ENCODE data around the gene CCDC148.

Gene CCDC148

GRCh38 chr2:158174956-158175355, 281.6 kb downstream of the CCDC148 start:
- no peak for TF ChIP-seq PRDM1 (tag by site-specific recombination; IDR thresholded peaks at IDR 0.05)
- TF ChIP-seq, protein P1, sequence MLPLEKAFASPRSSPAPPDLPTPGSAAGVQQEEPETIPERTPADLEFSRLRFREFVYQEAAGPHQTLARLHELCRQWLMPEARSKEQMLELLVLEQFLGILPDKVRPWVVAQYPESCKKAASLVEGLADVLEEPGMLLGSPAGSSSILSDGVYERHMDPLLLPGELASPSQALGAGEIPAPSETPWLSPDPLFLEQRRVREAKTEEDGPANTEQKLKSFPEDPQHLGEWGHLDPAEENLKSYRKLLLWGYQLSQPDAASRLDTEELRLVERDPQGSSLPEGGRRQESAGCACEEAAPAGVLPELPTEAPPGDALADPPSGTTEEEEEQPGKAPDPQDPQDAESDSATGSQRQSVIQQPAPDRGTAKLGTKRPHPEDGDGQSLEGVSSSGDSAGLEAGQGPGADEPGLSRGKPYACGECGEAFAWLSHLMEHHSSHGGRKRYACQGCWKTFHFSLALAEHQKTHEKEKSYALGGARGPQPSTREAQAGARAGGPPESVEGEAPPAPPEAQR (tag by site-specific recombination; IDR thresholded peaks at IDR 0.05) = no peak
- TF ChIP-seq SP3 (tag by site-specific recombination; IDR thresholded peaks at IDR 0.05) = no peak
- TF ChIP-seq ZNF19 (tag by site-specific recombination; IDR thresholded peaks at IDR 0.05; ENCODE audit: low read depth) = no peak
- TF ChIP-seq ZBTB8A (tag by site-specific recombination; IDR thresholded peaks at IDR 0.05) = no peak
- no peak for TF ChIP-seq IKZF3 (tag by site-specific recombination; IDR thresholded peaks at IDR 0.05)
- no peak for TF ChIP-seq ZNF2 (tag by site-specific recombination; IDR thresholded peaks at IDR 0.05)
- no peak for TF ChIP-seq ZNF169 (tag by site-specific recombination; IDR thresholded peaks at IDR 0.05)
- no peak for TF ChIP-seq ZNF214 (tag by site-specific recombination; IDR thresholded peaks at IDR 0.05; ENCODE audit: borderline replicate concordance)
- no peak for TF ChIP-seq ZFP37 (tag by site-specific recombination; IDR thresholded peaks at IDR 0.05)
- TF ChIP-seq, protein P2, sequence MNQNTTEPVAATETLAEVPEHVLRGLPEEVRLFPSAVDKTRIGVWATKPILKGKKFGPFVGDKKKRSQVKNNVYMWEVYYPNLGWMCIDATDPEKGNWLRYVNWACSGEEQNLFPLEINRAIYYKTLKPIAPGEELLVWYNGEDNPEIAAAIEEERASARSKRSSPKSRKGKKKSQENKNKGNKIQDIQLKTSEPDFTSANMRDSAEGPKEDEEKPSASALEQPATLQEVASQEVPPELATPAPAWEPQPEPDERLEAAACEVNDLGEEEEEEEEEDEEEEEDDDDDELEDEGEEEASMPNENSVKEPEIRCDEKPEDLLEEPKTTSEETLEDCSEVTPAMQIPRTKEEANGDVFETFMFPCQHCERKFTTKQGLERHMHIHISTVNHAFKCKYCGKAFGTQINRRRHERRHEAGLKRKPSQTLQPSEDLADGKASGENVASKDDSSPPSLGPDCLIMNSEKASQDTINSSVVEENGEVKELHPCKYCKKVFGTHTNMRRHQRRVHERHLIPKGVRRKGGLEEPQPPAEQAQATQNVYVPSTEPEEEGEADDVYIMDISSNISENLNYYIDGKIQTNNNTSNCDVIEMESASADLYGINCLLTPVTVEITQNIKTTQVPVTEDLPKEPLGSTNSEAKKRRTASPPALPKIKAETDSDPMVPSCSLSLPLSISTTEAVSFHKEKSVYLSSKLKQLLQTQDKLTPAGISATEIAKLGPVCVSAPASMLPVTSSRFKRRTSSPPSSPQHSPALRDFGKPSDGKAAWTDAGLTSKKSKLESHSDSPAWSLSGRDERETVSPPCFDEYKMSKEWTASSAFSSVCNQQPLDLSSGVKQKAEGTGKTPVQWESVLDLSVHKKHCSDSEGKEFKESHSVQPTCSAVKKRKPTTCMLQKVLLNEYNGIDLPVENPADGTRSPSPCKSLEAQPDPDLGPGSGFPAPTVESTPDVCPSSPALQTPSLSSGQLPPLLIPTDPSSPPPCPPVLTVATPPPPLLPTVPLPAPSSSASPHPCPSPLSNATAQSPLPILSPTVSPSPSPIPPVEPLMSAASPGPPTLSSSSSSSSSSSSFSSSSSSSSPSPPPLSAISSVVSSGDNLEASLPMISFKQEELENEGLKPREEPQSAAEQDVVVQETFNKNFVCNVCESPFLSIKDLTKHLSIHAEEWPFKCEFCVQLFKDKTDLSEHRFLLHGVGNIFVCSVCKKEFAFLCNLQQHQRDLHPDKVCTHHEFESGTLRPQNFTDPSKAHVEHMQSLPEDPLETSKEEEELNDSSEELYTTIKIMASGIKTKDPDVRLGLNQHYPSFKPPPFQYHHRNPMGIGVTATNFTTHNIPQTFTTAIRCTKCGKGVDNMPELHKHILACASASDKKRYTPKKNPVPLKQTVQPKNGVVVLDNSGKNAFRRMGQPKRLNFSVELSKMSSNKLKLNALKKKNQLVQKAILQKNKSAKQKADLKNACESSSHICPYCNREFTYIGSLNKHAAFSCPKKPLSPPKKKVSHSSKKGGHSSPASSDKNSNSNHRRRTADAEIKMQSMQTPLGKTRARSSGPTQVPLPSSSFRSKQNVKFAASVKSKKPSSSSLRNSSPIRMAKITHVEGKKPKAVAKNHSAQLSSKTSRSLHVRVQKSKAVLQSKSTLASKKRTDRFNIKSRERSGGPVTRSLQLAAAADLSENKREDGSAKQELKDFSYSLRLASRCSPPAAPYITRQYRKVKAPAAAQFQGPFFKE (tag by site-specific recombination; IDR thresholded peaks at IDR 0.05; ENCODE audit: borderline replicate concordance) = no peak
- TF ChIP-seq, protein P3, sequence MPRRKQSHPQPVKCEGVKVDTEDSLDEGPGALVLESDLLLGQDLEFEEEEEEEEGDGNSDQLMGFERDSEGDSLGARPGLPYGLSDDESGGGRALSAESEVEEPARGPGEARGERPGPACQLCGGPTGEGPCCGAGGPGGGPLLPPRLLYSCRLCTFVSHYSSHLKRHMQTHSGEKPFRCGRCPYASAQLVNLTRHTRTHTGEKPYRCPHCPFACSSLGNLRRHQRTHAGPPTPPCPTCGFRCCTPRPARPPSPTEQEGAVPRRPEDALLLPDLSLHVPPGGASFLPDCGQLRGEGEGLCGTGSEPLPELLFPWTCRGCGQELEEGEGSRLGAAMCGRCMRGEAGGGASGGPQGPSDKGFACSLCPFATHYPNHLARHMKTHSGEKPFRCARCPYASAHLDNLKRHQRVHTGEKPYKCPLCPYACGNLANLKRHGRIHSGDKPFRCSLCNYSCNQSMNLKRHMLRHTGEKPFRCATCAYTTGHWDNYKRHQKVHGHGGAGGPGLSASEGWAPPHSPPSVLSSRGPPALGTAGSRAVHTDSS (tag by site-specific recombination; IDR thresholded peaks at IDR 0.05) = no peak
- no peak for TF ChIP-seq GLI4 (tag by site-specific recombination; IDR thresholded peaks at IDR 0.05)
- TF ChIP-seq, protein P4, sequence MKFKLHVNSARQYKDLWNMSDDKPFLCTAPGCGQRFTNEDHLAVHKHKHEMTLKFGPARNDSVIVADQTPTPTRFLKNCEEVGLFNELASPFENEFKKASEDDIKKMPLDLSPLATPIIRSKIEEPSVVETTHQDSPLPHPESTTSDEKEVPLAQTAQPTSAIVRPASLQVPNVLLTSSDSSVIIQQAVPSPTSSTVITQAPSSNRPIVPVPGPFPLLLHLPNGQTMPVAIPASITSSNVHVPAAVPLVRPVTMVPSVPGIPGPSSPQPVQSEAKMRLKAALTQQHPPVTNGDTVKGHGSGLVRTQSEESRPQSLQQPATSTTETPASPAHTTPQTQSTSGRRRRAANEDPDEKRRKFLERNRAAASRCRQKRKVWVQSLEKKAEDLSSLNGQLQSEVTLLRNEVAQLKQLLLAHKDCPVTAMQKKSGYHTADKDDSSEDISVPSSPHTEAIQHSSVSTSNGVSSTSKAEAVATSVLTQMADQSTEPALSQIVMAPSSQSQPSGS (tag by site-specific recombination; IDR thresholded peaks at IDR 0.05; ENCODE audit: low read depth) = no peak
- TF ChIP-seq WT1 (tag by site-specific recombination; IDR thresholded peaks at IDR 0.05) = no peak
- Histone ChIP-seq H3K9me3 (ENCODE audit: control insufficient read depth, insufficient read depth, low read depth, low read length) (no peaks in the 10 kb centered on the region), H3K27ac (ENCODE audit: extremely low read depth, low read depth, low read length) (no peak overlapping the region), H3K36me3 (ENCODE audit: control insufficient read depth in 2 of 2, insufficient read depth in 1 of 2, low read length in 2 of 2) (no peaks in the 10 kb centered on the region), H3K4me1 (ENCODE audit: control insufficient read depth, insufficient read depth, low read length) (no peaks in the 10 kb centered on the region; the same call in 1 of the 2 replicates), H3K4me3 (ENCODE audit: low read depth, low read length) (no peak overlapping the region)
- ChIA-PET CTCF (interaction anchor here (1.1 to 1.7 kb wide), 2 partner anchors 571 to 579 kb away, joined by 4 to 5 read pairs; no protein-coding TSS in a partner anchor), POLR2A (no interaction called here)

DNA sequence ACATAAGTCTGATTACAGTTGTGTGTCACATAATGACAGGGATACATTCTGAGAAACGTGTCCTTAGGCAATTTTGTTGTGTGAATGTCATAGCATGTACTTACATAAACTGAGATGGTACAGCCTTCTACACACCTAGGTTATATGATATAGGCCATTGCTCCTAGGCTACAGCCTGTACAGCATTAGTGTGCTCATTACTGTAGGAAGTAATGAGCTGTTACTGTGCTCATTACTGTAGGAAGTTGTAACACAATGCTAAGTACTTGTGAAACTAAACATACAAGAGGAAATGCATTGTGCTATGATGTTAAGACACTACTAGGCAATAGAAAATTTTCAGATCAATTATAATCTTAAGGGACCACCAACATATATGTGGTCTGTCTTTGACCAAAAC, 282.1 kb downstream of the CCDC148 start:
- no peak overlapping the region for H3K4me3 ChIP-seq (ENCODE audit: low read depth, low read length)
- no peak overlapping the region for H3K27ac ChIP-seq (ENCODE audit: extremely low read depth, low read depth, low read length)
- POLR2A ChIA-PET = no interaction called here
- TF ChIP-seq, protein P5, sequence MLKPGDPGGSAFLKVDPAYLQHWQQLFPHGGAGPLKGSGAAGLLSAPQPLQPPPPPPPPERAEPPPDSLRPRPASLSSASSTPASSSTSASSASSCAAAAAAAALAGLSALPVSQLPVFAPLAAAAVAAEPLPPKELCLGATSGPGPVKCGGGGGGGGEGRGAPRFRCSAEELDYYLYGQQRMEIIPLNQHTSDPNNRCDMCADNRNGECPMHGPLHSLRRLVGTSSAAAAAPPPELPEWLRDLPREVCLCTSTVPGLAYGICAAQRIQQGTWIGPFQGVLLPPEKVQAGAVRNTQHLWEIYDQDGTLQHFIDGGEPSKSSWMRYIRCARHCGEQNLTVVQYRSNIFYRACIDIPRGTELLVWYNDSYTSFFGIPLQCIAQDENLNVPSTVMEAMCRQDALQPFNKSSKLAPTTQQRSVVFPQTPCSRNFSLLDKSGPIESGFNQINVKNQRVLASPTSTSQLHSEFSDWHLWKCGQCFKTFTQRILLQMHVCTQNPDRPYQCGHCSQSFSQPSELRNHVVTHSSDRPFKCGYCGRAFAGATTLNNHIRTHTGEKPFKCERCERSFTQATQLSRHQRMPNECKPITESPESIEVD (tag by site-specific recombination; IDR thresholded peaks at IDR 0.05) = no peak
- no peaks in the 10 kb centered on the region for H3K9me3 ChIP-seq (ENCODE audit: control insufficient read depth, insufficient read depth, low read depth, low read length)
- H3K4me1 ChIP-seq (ENCODE audit: control insufficient read depth, insufficient read depth, low read length) = no peaks in the 10 kb centered on the region; the same call in 1 of the 2 replicates
- H3K36me3 ChIP-seq (ENCODE audit: control insufficient read depth in 2 of 2, insufficient read depth in 1 of 2, low read length in 2 of 2) = no peaks in the 10 kb centered on the region
- CTCF ChIA-PET = interaction anchor here (1.7 kb wide), 1 partner anchor 580 kb away, joined by 5 read pairs; no protein-coding TSS in a partner anchor
